ENCODE data around the gene S100A4.
"Not testable (repeated sequence)": the region's sequence is repeated elsewhere in the genome, so short reads cannot be mapped to it uniquely, and the experiment has no call there.

S100A4 gene

DNA sequence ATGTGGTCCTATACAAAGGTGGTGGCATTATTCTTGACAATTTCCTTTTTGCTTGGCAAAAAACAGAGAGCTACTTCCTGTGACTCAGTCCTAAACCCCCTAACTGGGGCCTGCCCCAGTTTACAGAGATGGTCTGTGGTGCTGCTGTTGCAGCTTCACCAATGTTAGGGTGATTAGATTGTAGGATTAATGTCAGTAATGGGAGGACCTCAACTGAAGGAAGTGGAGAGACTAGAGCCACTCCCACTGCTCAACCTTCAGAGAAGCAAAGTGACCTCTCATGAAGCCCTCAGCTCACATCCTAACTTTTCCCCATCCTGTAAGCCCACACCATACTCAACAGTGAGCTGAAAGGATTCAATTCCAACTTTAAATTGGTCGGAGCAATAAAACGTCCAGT lies 13.4 kb downstream of the S100A4 start:
- DNase-seq, result no peak

- no peak for DNase-seq
Observed at GRCh38 chr1:153531638-153532037, 14.0 kb downstream of the S100A4 start.

DNA sequence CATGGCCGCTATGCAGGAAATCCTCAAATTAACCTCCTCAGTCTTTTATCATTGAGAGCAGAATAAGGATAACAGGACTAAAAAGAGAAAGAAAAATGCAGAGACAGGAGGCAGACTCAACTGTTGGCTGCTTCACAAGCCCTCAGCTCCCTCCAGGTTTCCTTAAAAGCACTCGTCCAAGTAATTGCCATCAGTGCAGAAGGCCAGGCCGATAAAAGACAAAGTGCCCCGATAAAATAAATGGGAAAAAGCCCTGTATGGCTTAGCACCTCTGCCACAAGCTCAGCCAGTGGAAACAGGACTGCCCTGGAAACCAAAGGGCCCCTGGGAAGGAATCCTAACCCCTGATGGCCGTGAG lies 17.9 kb downstream of the S100A4 start:
- DNase-seq, result no peak

DNA sequence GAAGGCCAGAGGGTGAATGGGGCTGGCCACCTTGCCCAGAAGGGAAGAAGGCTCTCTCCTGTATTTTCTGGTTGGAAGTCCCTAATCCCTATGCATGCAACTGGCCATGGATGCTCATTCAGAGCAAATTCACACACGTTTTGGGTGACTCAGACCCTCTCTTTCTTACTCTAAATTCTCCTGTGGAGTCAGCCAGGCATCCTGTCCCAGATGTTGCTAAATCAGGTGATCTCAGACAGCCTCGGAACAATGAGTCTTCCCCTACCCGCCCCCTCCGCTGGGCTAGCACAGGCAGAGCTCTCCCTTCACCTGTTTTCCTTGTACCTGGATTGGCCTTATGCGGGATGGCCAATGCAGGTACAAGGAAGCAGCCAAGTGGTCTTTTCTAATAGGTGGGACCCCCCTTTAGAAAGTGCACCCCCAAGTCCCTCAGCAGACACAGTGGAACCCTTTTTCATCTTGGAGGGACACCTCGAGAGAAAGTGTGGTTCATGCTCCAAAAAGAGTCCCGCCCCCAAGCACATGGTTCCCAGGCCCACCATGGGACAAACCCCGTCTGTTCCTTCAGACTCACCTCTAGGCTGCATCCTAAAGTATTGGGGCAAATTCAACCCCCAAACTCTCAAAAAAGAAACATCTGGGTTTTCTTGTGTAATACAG lies 18.5 kb downstream of the S100A4 start:
- DNase-seq, result no peak

DNA sequence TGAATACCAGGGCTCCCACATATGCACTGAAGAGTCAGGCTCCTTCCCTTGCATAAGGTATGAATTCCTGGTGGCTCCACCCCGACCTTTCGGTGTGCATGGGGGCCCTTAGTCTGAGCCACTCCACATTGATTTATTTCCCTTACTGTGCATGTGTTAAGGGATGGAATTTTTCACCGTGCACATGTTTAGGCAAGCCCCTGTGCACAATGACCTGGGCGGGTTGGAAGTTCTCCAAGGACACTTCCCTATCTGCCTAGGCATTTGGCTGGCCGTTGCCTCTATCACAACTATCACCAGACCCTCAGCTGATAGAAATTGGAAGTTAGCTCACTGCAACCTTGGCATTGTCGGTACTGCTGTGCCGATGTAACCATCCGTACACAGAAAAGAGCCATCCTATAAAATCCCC lies 19.5 kb downstream of the S100A4 start:
- DNase-seq, result no peak

- no peak for DNase-seq
Observed at GRCh38 chr1:153525088-153525728, 20.4 kb downstream of the S100A4 start.

DNA sequence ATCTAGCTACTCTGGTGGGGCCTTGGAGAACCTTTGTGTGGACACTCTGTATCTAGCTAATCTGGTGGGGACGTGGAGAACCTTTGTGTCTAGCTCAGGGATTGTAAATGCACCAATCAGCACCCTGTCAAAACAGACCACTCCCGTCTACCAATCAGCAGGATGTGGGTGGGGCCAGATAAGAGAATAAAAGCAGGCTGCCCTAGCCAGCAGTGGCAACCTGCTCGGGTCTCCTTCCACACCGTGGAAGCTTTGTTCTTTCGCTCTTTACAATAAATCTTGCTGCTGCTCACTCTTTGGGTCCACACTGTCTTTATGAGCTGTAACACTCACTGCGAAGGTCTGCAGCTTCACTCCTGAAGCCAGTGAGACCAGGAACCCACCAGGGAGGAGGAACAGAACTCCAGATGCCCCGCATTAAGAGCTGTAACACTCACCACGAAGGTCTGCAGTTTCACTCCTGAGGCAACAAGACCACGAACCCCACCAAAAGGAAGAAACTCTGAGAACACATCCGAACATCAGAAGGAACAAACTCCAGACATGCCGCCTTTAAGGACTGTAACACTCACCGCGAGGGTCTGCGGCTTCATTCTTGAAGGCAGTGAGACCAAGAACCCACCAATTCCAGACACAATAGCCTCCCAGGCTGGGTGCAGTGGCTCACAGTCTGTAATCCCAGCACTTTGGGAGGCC lies 23.1 kb downstream of the S100A4 start:
- DNase-seq, result not testable (repeated sequence)

- not testable (repeated sequence) for DNase-seq
Observed at GRCh38 chr1:153521808-153522207, 23.8 kb downstream of the S100A4 start.

DNA sequence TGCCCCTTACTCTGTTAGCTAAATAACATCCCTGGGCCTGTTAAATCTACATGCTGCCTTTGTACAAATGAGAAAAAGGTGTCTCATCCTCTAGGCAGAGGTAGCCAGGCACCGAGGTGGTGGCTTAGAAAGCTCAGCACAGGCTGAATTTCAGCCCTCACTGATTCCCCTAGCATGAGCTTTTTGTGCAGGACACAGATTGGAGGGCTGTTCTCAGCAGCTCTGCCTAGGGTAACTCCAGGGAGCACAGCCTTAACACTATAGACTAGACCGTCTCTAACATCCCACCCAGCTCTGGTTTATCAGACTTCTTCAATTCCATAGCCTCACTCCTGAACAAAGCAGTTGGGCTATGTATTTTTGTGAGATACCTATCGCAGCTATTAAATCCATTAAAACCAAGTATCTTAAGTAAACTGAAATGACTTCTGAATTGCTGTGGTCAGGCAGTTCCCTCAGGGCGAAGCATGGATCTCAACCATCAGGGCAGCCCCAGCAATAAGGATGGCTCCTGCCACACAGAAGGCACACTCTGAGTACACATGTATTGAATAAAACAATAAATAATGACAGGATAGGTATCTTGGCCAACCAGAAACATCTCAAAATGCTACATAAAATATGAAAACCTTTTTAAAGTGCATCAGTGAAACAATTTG lies 24.7 kb downstream of the S100A4 start:
- DNase-seq, result no peak

DNA sequence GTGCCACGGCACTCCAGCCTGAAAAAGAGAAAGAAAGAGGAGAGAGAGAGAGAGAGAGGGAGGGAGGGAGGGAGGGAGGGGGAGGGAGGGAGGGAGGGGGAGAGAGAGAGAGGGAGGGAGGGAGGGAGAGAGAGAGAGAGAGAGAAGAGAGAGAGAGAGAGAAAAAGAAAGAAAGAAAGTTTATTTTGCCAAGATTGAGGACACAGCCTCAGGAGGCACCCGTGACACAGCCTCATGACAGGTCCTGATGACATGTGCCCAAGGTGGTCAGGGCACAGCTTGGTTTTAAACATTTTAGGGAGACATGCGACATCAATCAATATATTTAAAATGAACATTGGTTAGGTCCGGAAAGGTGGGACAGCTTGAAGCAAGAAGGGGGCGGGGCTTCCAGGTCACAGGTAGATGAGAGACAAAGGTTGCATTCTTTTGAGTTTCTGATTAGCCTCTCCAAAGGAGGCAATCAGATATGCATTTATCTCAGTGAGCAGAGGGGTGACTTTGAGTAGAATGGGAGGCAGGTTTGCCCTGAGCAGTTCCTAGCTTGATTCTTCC lies 25.4 kb downstream of the S100A4 start:
- not testable (repeated sequence) for DNase-seq

- DNase-seq, result no peak
Observed at GRCh38 chr1:153519242-153519641, 26.4 kb downstream of the S100A4 start.

DNA sequence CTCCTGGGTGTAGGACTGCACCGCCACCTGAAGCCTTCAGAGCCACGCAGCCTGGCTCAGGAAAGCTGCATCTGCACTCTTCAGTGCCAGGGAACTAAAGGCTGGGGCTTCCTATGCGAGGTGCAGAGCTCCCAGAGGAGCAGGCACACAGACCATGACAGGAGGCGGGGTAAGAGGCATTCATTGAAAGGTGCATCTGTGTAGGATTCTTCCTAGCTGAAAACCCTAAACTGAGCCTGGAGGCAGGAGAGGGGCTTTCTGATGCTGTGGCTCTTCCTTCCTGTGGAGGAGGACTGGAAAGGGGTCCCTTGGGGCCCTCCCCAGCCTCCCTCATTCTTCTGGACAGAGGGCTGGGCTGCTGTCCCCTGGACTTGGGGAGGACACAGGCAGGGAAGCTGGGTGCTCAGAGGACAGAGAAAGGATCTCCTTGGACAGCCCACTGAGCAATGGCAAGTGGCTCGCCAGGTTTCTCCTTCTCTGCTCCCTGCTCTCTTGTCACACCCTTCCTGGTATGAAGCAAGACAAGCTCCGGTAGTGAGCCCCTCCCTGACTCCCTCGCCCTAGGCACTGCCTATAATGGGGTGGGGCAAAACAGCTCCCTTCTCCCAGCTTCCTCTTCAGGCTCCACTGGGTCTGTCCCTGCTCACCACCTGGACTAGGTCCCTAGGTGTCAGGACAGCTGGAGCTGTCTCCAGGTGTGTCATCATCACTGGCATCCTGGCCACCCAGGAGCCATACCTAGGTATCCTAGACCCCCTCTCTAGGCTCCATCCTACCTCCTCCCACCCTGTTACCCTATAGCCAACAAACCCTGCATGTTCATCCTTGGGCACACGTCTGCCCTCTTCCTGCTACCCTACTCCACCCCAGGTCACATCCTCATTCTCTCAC lies 29.9 kb downstream of the S100A4 start:
- no peak for DNase-seq

GRCh38 chr1:153513666-153514065 lies 31.9 kb downstream of the S100A4 start:
- no peak for DNase-seq

DNA sequence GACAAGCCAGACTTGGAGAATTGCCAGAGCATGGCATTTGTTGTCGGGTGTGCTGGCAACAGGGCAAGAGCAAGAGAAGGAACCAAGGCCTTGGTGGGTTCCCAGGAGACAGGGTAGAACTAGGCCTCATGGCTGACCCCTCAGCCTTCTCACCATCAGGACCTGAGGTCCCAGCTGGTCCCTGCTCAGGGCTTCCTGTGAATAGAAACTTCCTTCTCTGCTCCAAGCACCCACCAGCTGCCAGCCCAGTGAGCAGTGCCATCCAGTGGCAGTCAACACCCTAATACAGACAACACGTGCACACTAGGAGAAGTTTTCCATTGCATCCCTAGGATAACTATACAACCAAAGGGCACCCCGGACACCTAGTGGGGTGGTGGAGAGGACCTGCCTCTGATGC lies 32.6 kb downstream of the S100A4 start:
- DNase-seq, result no peak

GRCh38 chr1:153510984-153511410 lies 34.6 kb downstream of the S100A4 start:
- peak; percentile 49 for DNase-seq

DNA sequence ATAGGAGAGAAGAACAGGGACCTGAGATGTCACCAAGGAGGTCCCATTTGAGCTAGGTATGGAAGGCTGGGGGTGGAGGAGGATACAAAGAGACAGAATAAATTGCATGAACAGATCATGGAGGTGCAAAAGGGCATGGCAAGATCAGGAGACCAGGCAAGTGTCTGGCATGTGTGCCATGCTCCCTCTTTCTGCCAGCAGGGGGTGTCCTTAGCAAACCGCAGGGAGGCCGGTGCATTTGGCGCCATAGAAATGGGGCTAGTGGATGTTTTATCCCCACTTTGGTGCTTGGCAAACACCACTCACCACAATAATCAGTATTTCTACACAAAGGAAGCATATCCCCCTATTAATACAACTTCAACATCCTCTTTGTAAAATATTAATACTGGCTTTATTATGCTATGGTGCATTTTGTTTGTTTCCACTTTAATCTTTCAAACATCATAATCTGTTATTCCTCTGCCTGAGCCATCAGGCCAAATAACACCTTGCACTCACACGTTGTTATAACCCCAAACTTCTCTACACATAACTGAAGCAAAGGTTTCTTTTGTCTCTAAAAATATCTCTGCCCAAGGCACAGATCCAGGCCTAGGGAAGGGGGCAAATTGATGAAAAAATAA lies 35.8 kb downstream of the S100A4 start:
- no peak for DNase-seq

GRCh38 chr1:153509036-153509435 lies 36.6 kb downstream of the S100A4 start:
- DNase-seq, result no peak

DNA sequence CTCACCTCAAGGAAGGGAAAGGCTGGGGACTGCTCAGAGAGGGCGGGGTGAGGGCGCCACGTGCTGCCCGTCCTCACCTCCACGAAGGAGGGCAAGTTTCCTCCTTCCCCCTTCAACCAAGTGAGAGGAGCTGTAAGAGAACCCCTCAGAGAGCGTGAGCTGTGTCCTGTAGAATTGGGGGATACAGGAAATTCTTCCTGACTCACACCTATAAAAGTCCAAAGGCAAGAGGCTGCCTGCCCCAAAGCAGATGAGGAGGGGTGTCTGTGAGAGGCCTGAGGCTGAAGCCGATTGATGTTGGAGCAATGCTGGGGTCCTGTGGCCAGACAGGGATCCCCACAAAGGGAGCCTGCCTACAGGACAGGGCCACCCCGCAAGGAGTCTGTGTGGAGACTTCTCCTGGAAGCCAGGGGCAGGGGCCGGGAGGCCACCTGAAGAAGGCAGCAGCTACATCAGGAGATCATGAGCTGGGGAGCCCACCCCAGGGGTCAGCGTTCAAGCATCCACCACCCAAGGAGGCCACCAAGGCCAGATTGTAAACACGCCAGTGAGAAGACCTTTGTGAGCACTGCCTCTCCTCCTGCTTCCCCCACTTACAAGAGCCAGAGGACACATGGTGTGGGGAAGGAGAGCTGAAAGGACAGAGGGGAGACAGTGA lies 37.6 kb downstream of the S100A4 start:
- no peak for DNase-seq

DNA sequence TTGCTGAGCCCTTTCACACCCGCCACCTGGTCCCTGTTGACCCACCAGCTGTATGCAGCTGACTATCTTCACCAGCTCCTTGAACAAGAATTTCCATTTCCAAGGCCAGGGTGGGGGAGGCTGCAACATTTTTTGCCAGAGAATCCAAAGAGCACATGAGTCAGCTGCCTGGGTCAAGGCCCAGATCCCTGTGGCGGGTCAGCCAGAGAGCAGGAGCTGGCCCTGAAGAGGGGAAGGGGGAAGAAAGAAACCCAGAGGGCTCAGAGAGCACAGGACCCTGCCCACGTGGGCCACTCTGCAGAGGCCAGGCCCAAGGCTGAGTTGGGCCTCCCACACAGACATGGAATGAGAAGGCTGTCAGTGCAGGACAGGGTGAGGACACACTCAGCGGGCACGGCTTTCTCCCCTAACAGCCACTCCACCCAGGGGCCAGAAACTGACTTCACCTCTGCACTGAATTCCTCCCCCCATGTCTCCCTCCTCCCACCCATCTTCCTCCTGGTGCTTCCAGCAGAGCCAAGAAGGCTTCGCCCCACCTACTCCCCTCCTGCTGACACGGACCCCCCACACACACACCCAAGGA lies 38.7 kb downstream of the S100A4 start:
- peak; percentile 30 for DNase-seq

DNA sequence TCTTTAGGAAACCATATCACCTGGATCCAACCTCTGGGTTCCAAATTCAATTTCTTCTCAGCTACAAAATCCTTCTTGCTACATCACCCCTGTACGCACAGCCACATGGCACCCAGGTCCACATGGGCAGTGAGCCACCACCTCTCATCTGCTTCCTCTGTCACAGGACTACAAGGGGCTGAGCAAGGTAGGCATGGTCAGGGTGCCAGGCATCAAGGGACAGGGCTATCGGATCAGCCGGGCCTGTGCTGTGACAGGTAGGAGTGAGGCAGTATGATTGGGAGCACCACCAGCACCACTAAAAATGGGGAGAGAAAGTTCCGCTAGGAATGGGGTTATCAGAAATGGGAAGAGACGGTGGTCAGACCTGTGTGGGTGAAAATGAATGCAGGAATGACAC lies 39.2 kb downstream of the S100A4 start:
- DNase-seq, result no peak

DNA sequence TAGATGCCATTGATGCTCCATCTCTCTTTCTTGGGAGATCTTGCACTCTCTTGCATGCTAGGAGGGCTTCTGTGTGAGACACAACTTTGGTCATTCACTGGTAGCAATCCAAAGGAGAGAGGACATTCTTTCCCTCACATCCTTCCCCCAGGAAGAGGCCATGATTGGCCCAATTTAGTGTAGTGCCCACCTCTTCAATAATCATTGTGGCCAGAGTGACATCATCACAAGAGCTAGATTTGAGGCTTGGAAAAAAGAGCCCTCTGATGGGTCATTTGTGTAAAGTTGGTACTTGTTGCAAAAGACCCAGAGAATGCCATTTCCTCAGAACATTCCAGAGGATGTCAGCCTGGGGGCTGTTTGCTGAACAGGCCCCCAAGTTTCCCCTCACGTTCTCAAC lies 40.0 kb downstream of the S100A4 start:
- no peak for DNase-seq
